Ovary (tissue), 3 donors: ENCODE results near the gene MAGEA4.
"Not testable (repeated sequence)": the region's sequence is repeated elsewhere in the genome, so short reads cannot be mapped to it uniquely, and the experiment has no call there.

Source experiments
- EP300 ChIP-seq: sonication (generic); formaldehyde crosslinking; IDR thresholded peaks from one replicate; pipeline ENCODE4 v1.6.1; 2017; ENCODE audit warnings: antibody characterized with exemption
- POLR2A ChIP-seq: fragments of 450-650 bp; IDR thresholded peaks from one replicate; pipeline ENCODE4 v1.6.1; 2017; ENCODE audit warnings: antibody characterized with exemption, mild to moderate bottlenecking, moderate library complexity
- TF ChIP-seq, protein P1 (sequence below), 3 donors: fragments of 450-650 bp in 2 of 3; fragments of 200-600 bp in 1 of 3; IDR thresholded peaks; one replicate each; pipeline versions ENCODE4 v1.5.1 to v1.8.0; 2016 to 2022; ENCODE audit warnings: antibody characterized with exemption in 3 of 3, mild to moderate bottlenecking in 1 of 3
- donor health status: DM: no; HTN: no; CAD: no.

DNA sequence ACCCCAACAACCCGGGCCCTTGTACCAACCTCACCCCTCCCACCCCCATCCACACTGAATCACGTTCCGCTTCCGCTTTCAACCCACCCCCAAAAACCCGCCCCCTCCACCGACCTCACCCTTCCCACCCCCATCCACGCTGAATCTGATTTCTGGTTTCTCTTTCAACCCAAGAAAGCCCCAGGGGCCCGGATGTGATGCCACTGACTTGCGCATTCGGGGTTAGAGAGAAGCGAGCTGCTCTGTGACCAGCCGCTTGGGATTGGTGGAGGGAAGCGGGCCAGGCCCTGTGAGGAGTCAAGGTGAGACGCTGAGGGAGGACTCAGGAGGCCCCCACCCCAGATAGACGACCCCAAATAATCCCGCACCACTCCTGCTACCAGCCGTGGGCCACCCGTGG lies 6.0 kb downstream of the MAGEA4 start:
- TF ChIP-seq POLR2A, EP300: not testable (repeated sequence)
- TF ChIP-seq, protein P1, sequence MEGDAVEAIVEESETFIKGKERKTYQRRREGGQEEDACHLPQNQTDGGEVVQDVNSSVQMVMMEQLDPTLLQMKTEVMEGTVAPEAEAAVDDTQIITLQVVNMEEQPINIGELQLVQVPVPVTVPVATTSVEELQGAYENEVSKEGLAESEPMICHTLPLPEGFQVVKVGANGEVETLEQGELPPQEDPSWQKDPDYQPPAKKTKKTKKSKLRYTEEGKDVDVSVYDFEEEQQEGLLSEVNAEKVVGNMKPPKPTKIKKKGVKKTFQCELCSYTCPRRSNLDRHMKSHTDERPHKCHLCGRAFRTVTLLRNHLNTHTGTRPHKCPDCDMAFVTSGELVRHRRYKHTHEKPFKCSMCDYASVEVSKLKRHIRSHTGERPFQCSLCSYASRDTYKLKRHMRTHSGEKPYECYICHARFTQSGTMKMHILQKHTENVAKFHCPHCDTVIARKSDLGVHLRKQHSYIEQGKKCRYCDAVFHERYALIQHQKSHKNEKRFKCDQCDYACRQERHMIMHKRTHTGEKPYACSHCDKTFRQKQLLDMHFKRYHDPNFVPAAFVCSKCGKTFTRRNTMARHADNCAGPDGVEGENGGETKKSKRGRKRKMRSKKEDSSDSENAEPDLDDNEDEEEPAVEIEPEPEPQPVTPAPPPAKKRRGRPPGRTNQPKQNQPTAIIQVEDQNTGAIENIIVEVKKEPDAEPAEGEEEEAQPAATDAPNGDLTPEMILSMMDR (IDR thresholded peaks at IDR 0.05), result not testable (repeated sequence)
